Left lung (tissue), 10 donors: ENCODE data around the gene NINL. TPM values are rescaled to one million over a fixed set of nuclear protein-coding genes. Genes with fewer than 3 reads are reported as not detected.
A peak's percentile ranks its signal among the peaks of the same experiment; 100 is the strongest.

Experiments
- ATAC-seq: fragments of 200-7000 bp; cut with Tn5 transposase; one replicate; pipeline ENCODE4 v1.9.1; 2020; ENCODE audit warnings: moderate library complexity
- DNase-seq, 4 donors: peaks; one replicate each; pipeline ENCODE4 v3.0.0-alpha.2; 2013 to 2020
- H3K27ac ChIP-seq, 2 donors: fragments of 200-600 bp; sonication (generic) in 1 of 2; one replicate each; pipeline versions ENCODE4 v1.5.0 to v1.8.0; 2020 to 2021
- H3K27me3 ChIP-seq, 2 donors: fragments of 200-600 bp; sonication (generic) in 1 of 2; one replicate each; pipeline versions ENCODE4 v1.5.0 to v1.8.0; 2020 to 2021
- H3K36me3 ChIP-seq, 2 donors: fragments of 200-600 bp; sonication (generic) in 1 of 2; one replicate each; pipeline versions ENCODE4 v1.5.0 to v1.8.0; 2020 to 2021
- H3K4me1 ChIP-seq, 2 donors: fragments of 200-600 bp; one replicate each; pipeline ENCODE4 v1.8.0; 2021
- H3K4me3 ChIP-seq, 2 donors: fragments of 200-600 bp; sonication (generic) in 1 of 2; one replicate each; pipeline versions ENCODE4 v1.5.0 to v1.8.0; 2020 to 2021; ENCODE audit warnings: mild to moderate bottlenecking in 1 of 2
- H3K9me3 ChIP-seq, 2 donors: fragments of 200-600 bp; sonication (generic) in 1 of 2; one replicate each; pipeline versions ENCODE4 v1.5.0 to v1.8.0; 2020 to 2021
- CTCF ChIP-seq, 2 donors: fragments of 200-600 bp; sonication (generic) in 1 of 2; IDR thresholded peaks; one replicate each; pipeline versions ENCODE4 v1.5.0 to v1.8.0; 2021; ENCODE audit warnings: antibody characterized with exemption in 2 of 2
- intact Hi-C, 2 donors: fragments of 100-400 bp; cut with DNase I; formaldehyde crosslinking; loops; one replicate each; pipeline versions ENCODE4 v1.11.2 to v1.14.2; 2022
- polyA plus RNA-seq, 6 donors: library from polyadenylated mRNA; unstranded; fragments of 120-200 nt; gene quantifications; one replicate each; pipeline ENCODE4 v1.2.1, GENCODE V29; 2013; ENCODE audit not compliant: insufficient read length in 6 of 6
- total RNA-seq, 2 donors: library from RNA; stranded (reverse); fragmentation: NEBNext Ultra II Directional; extraction: Animal tissue kit (Norgen Biotek cat#: 25700); gene quantifications; one replicate each; pipeline ENCODE4 v1.2.1, GENCODE V29; 2021
- donor health status: DM: no; HTN: yes; CAD: no.
- donor health status: DM: no; HTN: no; CAD: no.

The NINL gene
- total and polyA plus RNA-seq, 8 donors: 9.6 to 78.8 (median 67.8) TPM

- no peak for TF ChIP-seq CTCF (IDR thresholded peaks at IDR 0.05)
- no peak for ATAC-seq
- Histone ChIP-seq H3K27ac (no peak overlapping the region), H3K4me3 (no peak overlapping the region), H3K36me3 (no peaks in the 10 kb centered on the region), H3K4me1 (peaks cover 12 to 23% of the 10 kb centered on the region in 2 donors), H3K9me3 (peaks cover 0 to 5% of the 10 kb centered on the region in 2 donors), H3K27me3 (no peaks in the 10 kb centered on the region)
- no peak for DNase-seq
- intact Hi-C loops: no loop called here
Observed at GRCh38 chr20:25626779-25627178, 41.4 kb upstream of the NINL start.

GRCh38 chr20:25624500-25624939 is 39.2 kb upstream of the NINL start:
- peaks cover 0 to 5% of the 10 kb centered on the region in 2 donors for H3K9me3 ChIP-seq
- peak overlapping the region; percentile 95 for H3K27ac ChIP-seq
- H3K27me3 ChIP-seq: no peaks in the 10 kb centered on the region
- peak overlapping the region; percentile 82 to 96 for H3K4me3 ChIP-seq
- peaks cover 12 to 32% of the 10 kb centered on the region in 2 donors for H3K4me1 ChIP-seq
- TF ChIP-seq CTCF (IDR thresholded peaks at IDR 0.05): no peak
- no peaks in the 10 kb centered on the region for H3K36me3 ChIP-seq
- ATAC-seq: no peak
- intact Hi-C loops: no loop called here
- DNase-seq: no peak

- DNase-seq (peak; percentile 97 to 99 (median 97)), ATAC-seq (peak; percentile 93)
- intact Hi-C loops: no loop called here
- H3K27me3 ChIP-seq: no peaks in the 10 kb centered on the region
- no peak for TF ChIP-seq CTCF (IDR thresholded peaks at IDR 0.05)
- H3K27ac ChIP-seq: peak within 1 kb of the TSS; percentile 95
- no peaks in the 10 kb centered on the region for H3K36me3 ChIP-seq
- peaks cover 12 to 34% of the 10 kb centered on the region in 2 donors for H3K4me1 ChIP-seq
- H3K4me3 ChIP-seq: peak within 1 kb of the TSS; percentile 82 to 96
- peaks cover 0 to 5% of the 10 kb centered on the region in 2 donors for H3K9me3 ChIP-seq
Observed at GRCh38 chr20:25623736-25624499, 38.6 kb upstream of the NINL start, which contains the start of gene NANP. TSS of gene NANP (minus strand) at chr20:25624014. CDS start at chr20:25623948, 66 bp downstream.

GRCh38 chr20:25623225-25623735 is 37.9 kb upstream of the NINL start:
- intact Hi-C loops: no loop called here
- Histone ChIP-seq H3K36me3 (no peaks in the 10 kb centered on the region), H3K4me1 (peaks cover 12 to 34% of the 10 kb centered on the region in 2 donors), H3K9me3 (peaks cover 0 to 5% of the 10 kb centered on the region in 2 donors), H3K27ac (peak overlapping the region; percentile 95), H3K27me3 (no peaks in the 10 kb centered on the region), H3K4me3 (peak overlapping the region; percentile 82 to 96)
- no peak for TF ChIP-seq CTCF (IDR thresholded peaks at IDR 0.05)
- DNase-seq (peak; percentile 32 to 86 (median 56)), ATAC-seq (peak; percentile 59)
